ENCODE data around the gene NSG1.

NSG1 gene

DNA sequence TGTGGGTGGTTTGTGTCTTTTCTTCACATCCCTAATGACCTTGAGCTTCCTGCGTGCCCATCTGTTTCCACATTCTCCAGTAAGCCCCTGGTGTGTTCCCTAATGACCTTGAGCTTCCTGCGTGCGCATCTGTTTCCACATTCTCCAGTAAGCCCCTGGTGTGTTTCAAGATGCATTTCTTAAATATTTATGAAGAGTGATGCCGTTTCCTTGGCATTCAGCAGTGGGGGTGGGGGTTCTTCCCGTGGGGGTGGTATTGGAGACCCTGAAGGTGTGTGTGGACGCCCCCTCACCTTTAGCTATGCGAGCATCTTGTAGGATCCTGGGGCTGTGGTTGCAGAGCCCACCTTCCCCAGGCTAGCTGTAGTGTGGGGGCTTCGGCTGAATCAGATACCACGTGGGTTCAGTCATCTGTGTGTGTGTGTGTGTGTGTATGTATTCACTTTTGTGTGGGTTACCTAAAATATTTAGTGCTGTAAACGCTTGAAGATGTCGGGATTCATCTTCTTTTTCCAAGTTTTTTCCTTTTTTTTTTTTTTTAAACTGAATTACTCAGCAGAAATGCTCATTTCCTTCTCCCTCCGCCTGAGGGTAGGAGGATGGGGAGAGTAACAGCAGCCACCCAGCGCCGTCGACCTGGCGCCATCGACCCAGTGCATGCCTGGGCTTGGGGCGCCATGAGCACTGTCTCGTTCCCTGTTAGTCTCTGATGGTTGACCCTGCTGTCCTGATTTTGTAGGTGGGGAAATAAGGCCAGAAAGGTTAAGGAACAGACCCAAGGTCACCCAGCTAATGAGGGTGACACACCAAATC lies 9.9 kb downstream of the NSG1 start:
- DNase-seq (ENCODE audit: low read depth), result no peak

DNA sequence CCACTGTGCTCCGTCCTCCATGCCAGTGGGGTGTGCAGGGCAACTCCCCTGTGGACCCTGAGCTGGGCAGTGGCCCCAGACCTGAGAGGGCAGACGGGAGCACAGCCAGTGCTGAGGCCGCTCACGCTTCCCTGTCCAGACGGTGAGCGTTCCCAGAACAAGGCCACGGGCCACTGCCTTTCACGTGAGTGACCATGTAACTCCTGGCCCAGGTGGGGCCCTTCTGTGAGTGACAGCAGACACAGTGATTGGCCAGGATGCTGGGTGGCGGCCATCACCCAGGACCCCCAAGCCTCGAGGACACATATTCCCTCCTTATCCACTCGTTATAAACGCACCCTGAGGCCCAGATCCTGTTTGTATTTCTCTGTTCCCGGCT lies 10.5 kb downstream of the NSG1 start:
- DNase-seq (ENCODE audit: low read depth), result no peak

DNA sequence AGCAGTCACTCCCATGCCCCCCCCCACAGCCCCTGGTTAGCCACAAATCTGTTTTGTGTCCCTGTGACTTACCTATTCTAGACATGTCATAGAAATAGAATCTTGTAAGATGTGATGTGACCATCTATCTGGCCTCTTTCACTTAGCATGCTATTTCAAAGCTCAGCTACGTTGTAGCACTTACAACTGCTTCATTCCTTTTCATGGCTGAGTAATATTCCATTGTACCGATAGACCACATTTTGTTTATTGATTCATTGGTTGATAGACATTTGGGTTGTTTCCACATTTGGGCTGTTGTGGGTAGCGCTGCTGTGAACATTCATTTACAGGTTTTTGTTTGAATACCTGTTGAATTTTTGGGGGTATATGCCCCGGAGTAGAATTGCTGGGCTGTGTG lies 11.5 kb downstream of the NSG1 start:
- DNase-seq (ENCODE audit: low read depth), result no peak

- DNase-seq (ENCODE audit: low read depth), result no peak
Observed at GRCh38 chr4:4401036-4401435, 14.1 kb downstream of the NSG1 start.

GRCh38 chr4:4402966-4403365 lies 16.1 kb downstream of the NSG1 start:
- peak; percentile 19 for DNase-seq (ENCODE audit: low read depth)

DNA sequence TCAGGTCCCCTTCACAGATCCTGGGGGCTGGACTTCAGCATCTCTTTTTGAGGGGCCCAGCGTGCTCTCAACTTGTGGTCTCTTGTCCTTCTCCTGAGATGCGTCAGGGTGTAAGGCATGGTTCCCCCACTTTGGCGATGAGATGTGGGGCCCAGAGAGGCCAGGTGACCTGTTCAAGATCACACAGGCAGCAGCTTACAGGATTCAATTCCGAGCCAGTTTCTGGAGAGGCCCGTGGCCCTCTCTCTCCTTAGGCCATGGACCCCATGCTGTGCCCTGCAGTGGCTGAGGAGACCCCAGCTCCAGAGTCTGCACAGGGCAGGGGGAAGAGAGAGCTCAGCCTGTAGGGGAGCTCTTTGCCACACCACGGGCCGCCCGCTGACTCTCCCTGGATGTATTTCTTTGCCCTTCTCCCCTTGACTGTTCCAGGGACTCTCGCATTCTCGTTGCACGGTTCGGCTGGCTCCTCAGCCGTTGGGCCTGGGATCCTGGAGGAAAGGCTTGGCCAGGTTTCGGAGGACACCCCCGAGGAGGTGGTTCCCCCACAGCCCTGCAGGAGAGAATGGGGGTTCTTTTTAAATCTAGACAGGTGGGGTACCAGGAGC lies 18.6 kb downstream of the NSG1 start:
- DNase-seq (ENCODE audit: low read depth), result no peak

- no peak for DNase-seq (ENCODE audit: low read depth)
Observed at GRCh38 chr4:4406455-4407298, 19.8 kb downstream of the NSG1 start.

DNA sequence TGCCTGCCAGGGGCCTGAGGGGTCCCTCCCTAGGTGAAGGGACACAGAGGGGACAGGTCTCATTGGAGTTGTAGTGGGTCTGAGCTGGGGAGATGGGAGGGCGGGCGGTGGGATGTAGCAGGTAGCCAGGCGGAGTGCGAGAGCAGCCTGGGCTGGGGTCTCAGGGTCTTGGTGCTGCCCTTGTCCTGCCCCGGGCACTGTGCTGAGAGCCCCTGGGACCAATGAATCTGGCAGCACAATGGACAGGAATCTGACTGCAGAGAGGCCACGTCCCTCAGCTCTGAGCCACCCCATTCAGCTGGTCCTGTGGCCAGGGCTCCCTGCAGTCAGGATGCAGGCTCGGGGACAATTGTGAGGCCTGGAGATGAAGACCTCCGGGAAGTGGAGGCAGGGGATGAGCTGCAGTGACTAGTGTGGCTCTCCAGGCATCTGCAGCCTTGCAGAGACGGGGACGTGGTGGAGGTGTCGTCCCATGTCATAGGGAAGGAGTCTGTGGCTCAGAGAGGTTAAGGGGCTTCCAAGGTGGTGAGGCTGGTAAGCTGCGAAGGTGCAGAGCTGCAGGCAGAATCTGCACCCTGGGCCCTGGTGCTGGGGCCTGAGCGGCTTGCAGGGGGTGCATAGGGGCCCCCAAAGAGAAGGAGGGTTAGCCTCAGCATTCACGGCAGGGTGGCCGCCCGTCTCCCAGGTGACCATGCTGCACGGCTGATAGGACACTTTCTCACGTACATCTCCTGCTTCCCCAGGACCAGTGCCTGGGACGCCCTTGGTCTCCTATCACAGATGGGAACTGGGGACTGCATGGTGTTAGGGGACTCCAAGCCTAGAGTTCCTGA lies 20.6 kb downstream of the NSG1 start:
- no peak for DNase-seq (ENCODE audit: low read depth)

DNA sequence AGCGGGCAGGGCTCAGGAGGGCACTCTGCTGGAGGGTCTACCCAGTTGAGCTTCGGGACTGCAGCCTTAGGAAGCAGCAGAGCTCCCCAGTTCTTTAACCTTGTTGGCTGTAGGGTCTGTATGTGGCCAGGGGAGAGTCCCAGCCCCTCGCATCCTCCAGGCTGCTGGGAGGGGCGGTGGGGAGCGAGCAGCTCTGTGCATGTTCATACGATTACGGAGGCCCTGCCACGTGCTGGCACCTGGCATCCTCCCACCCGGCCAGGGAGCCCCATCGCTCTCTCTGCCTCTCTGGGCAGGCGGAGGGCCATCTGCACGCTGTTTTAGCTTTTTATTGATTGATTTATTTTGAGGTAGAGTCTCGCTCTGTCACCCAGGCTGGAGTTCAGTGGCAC lies 21.2 kb downstream of the NSG1 start:
- DNase-seq (ENCODE audit: low read depth), result no peak

DNA sequence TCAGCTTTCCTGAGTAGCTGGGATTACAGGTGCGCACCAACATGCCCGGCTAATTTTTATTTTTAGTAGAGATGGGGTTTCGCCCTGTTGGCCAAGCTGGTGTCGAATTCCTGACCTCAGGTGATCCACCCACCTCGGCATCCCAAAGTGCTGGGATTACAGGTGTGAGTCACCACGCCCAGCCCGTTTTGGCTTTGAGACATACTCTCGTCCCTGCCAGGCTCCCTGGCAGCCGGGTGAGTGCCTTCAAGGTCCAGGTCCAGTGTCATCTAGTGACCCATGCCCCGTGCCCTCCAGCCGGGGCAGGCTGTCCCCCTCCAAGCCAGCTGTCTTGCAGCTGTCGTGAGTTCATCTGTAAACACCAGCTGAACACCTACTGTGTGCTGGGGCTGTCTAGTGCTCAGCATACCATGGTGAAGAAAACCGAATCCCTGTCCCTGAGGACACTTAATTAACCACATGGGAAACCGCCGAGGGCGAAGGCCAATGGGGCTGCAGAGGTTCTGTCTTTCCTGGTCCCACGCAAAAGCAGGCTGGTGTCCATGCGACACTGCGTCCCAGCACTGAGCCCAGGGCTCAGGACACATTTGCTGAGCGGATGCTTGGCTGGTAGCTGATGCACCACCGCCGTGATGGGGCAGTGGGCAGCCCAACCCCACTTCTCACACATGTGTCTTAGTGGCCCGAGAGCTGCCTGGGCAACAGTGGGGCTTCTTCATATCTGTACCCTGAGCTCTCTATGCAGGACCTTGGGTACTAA lies 21.9 kb downstream of the NSG1 start:
- DNase-seq (ENCODE audit: low read depth), result no peak

GRCh38 chr4:4409416-4410115 lies 22.7 kb downstream of the NSG1 start:
- DNase-seq (ENCODE audit: low read depth), result no peak

- no peak for DNase-seq (ENCODE audit: low read depth)
Observed at GRCh38 chr4:4410271-4410670, 23.4 kb downstream of the NSG1 start.

DNA sequence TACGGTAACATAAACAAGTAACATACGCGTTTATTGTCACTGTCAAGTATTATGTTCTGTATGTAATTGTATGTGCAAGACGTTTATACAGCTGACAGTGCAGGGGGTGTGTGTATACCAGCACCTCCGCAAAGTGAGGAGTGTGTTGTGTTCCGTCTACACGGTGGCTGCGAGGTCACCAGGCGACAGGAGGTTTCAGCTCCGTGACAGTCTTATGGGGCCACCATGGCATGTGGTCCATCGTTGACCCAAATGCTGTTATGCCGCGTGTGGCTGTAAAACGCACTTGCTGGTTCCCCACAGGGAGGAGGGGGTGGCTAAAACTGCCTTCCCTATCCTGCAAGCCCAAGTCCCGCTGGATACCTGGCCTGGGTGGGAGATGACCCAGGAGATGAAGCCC lies 25.0 kb downstream of the NSG1 start:
- no peak for DNase-seq (ENCODE audit: low read depth)

GRCh38 chr4:4412641-4413372 lies 25.9 kb downstream of the NSG1 start:
- no peak for DNase-seq (ENCODE audit: low read depth)

GRCh38 chr4:4413373-4413725 lies 26.4 kb downstream of the NSG1 start:
- DNase-seq (ENCODE audit: low read depth), result no peak

DNA sequence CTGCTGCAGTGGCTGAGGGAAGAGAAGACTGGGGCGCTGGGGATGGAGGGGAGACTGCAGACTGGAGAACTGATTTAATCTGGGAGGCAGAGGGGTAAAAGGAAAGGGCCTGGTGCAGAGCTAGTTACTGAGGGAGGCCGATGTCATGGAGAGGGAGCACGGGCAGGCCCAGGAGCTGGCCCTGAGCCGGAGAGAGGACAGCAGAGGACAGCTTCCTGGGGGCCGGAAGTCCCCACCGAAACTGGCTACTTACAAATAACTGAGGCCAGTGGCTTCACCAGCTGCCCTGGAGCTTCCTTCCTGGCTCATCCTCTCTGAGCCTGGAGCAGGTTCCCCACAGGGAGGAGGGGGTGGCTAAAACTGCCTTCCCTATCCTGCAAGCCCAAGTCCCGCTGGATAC lies 26.9 kb downstream of the NSG1 start:
- DNase-seq (ENCODE audit: low read depth), result no peak

DNA sequence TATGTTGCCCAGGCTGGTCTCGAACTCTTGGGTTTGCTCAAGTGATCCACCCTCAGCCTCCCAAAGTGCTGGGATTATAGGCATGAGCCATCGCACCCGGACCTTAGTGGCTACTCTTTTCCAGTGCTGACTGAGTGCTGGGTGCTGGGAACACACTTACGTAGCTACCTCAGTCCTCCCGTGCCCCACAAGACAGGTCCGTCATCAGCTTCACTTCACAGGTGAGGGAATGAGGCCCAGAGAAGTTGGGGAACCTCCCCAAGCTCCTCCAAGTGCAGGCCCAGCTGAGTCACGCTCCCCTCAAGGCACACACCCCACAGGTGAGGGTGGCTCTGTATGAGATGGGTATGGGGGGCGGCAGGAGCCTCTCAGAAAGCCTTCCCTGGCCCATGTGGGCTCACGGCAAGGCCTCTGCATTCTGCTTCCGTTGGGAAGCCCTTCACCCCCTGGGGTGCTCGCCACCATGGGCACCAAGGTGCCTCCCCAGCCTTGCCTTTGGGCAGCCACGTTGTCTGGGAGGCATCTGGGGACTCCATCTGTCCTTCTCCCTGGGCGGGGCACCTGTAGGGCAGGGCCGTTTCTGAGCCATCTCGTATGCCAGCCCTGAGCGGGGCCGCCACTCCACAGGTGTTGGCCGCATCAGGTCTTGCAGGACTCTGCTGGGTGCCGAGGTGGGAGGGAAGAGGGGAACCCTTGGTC lies 28.4 kb downstream of the NSG1 start:
- no peak for DNase-seq (ENCODE audit: low read depth)

DNA sequence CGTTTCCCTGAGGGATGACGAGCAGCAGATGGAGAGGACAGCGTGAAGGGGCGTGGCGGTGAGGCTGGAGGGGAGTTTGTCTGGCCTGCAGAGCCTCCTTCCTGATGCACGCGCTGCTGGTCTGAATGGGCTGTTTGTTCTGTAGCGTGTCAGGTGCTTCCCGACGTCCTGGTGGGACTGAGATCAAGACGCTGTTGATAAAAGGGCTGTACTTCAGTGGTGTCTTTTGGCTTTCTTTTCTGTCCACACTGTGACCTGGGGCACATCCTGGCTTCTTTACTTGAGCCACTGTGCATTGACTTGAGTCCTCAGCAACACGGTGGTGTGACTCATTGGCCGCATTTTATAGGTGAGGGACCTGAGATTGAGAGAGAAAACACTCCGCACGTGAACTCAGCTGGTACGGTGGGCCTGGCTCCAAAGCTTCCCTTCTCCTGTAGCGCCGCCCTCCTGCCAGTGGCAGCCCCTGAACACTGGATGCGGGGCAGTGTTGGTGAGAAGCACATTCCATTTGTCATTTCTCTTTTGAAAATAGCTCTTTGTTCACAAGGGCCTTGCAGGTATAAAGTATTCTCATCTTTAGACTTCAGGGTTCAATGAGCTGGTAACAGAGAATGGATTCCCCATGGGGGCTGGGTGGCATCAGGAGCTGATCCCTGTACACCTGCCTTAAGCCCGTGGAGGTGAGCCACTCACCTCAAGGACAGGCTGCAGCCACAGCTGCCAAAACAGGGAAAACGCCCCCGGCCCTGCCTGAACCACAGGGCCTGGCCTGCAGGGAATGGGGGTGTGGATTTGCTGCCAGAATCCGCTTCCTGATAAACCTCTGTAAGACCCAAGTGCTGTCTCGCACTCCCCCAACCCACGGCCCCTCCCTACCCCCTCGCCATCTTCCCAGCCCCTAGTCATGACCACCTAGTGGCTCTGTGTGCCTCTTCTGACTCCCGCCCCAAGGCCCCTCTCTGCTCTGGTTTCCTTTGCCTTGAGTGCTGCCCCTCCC lies 29.2 kb downstream of the NSG1 start:
- no peak for DNase-seq (ENCODE audit: low read depth)
